GM12891 (cell line): ENCODE measurements around the gene ASTN2.

ENCODE experiments used
- DNase-seq: peaks from one replicate; pipeline ENCODE4 v3.0.0; 2011; ENCODE audit warnings: low spot score; ENCODE audit not compliant: insufficient read length
- FAIRE-seq: peaks from 2 replicates; lab custom pipeline; 2011; peaks lifted over from hg19 to GRCh38; lab: Jason Lieb, UNC
- PAX5 ChIP-seq: IDR thresholded peaks from 2 replicates; pipeline ENCODE4 v1.6.1; 2011; ENCODE audit warnings: low read length, moderate library complexity, mild to moderate bottlenecking; ENCODE audit not compliant: insufficient read depth, severe bottlenecking
- POLR2A ChIP-seq: IDR thresholded peaks from 2 replicates; pipeline ENCODE4 v1.6.1; 2011; ENCODE audit warnings: low read depth, low read length, control low read depth
- POLR2AphosphoS5 ChIP-seq: IDR thresholded peaks from 2 replicates; pipeline ENCODE4 v1.6.1; 2011; ENCODE audit warnings: low read depth, low read length, control low read depth
- POU2F2 ChIP-seq: IDR thresholded peaks from 2 replicates; pipeline ENCODE4 v1.6.1; 2011; ENCODE audit warnings: low read depth, mild to moderate bottlenecking, control low read depth, low read length, moderate library complexity
- SPI1 ChIP-seq: IDR thresholded peaks from 2 replicates; pipeline ENCODE4 v1.6.1; 2011; ENCODE audit warnings: low read depth, low read length, control low read depth
- TAF1 ChIP-seq: IDR thresholded peaks from 2 replicates; pipeline ENCODE4 v1.6.1; 2011; ENCODE audit warnings: low read depth, low read length, control low read depth

The ASTN2 gene

DNA sequence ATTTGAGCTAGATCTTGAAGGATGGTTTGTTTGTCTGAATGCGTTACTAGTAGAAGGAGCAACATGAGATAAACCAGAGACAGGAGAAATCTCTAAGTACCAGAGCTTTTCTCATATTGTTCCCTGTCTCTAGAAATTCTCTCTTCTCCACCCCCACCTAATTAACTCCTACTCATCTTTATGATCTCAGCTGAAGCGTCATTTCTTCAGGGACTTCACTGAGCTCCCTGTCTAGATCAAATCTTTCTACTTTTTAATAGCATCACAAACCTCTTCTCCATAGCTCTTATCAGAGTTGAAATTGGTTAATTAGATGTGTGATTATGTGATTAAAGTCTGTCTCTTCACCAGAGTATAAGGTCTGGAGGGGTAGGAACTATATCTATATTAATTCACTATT, 1035.0 kb downstream of the ASTN2 start:
- FAIRE-seq (no peak), DNase-seq (no peak)
- TF ChIP-seq POLR2A = no peak
- no peak for TF ChIP-seq POLR2AphosphoS5
- TF ChIP-seq TAF1 = no peak
- TF ChIP-seq POU2F2 = no peak
- no peak for TF ChIP-seq SPI1
- no peak for TF ChIP-seq PAX5

DNA sequence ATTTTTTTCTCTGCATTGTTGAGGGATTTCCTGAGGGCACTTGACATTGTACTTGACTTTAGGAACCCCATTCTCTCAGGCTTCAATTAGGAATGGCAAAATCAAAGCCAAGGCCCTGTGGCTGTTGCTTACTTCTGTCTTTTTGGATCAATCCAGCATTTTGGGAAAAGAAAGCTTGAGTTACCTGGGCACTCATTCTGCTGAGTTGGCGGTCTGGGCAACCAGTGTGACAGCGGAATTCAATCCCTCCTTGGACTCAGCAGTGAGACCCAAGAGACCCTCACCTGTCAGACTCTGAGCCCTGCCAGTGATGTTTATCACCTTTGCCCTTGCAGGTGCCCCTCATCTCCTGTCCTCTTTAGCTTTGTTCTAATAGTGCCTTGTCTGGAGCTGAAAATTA, 1036.0 kb downstream of the ASTN2 start:
- DNase-seq (no peak), FAIRE-seq (no peak)
- no peak for TF ChIP-seq POLR2A
- TF ChIP-seq TAF1 = no peak
- TF ChIP-seq SPI1 = no peak
- TF ChIP-seq POLR2AphosphoS5 = no peak
- TF ChIP-seq POU2F2 = no peak
- no peak for TF ChIP-seq PAX5

DNA sequence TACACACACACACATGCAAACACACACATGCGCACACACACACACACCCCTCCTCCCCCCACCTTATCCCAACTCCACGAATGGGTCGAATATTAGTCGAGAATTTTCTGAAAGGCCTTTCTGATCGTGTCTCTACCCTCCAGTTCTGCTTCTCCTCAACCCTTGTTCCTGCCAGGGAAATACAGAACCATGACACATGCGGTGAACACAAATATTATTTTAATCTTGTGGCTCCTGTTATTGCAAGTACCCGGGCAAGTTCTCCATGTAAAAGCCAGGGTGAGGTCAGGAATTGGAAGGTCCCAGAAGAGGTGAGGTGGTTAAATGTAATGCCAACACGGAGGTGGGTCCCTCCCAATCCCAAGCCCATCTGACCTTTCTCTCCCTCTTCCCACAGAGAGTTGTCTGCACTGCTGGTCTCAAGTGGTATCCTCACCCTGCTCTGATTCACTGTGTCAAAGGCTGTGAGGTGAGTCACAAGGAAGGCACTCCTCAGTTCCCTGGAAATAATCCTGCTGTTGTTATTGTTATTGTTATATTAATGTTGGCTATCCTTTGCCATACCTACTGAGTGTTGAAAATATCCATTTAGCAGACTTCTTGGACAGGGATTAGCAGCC, 1037.6 kb downstream of the ASTN2 start:
- TF ChIP-seq PAX5 (no peak), POLR2A (no peak), SPI1 (no peak), TAF1 (no peak), POU2F2 (no peak), POLR2AphosphoS5 (no peak)
- FAIRE-seq (no peak), DNase-seq (no peak)
